ENCODE data around the gene TBC1D3K.
"Not testable (repeated sequence)": the region's sequence is repeated elsewhere in the genome, so short reads cannot be mapped to it uniquely, and the experiment has no call there.

TBC1D3K gene

GRCh38 chr17:37924115-37924514 is at the start of gene TBC1D3K:
Gene TBC1D3K (plus strand): TSS chr17:37924415. CDS start chr17:37926000, 1,585 bp downstream.
- DNase-seq, result not testable (repeated sequence)

DNA sequence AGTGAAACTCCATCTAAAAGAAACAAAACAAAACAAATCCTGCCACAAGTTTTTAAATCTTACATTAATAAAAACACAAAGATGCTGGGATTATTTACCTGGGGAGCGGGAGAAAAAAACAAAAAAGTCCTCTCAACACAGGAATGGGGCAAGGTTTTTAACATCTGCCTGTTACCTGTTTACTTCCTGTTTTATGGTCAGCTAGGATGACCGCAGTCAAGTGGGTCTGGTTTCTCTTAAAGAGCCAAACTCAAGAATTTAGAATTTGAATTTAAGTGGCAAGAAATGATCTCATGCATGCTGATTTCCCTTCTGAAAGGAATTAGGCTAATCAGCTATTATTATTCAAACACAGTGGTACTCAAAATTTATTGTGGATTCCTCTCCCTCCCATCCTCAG is 39.7 kb upstream of the TBC1D3K start:
- no peak for DNase-seq

GRCh38 chr17:37885136-37885535 is 39.1 kb upstream of the TBC1D3K start:
- no peak for DNase-seq

GRCh38 chr17:37888881-37889280 is 35.3 kb upstream of the TBC1D3K start:
- no peak for DNase-seq

- DNase-seq, result not testable (repeated sequence)
Measured at GRCh38 chr17:37896961-37897360, 27.3 kb upstream of the TBC1D3K start.
